IMR-90 (cell line): Measurements from ENCODE around the gene NOX4. TPM values are rescaled to one million over a fixed set of nuclear protein-coding genes. Genes with fewer than 3 reads are reported as not detected.
"Not testable (repeated sequence)": the region's sequence is repeated elsewhere in the genome, so short reads cannot be mapped to it uniquely, and the experiment has no call there.

Source experiments
- ATAC-seq: fragments of 200-7000 bp; cut with Tn5 transposase; 2 replicates; pipeline ENCODE4 v1.9.1; 2020; ENCODE audit warnings: low read depth, mild to moderate bottlenecking, moderate library complexity
- BruUV-seq: library from RNA; stranded (reverse); fragments of 400-500 nt; replicated peaks from 2 replicates; lab custom pipeline; 2021; lab: Mats Ljungman, UMichigan
- CTCF ChIA-PET: fragments of 300-600 bp; formaldehyde crosslinking; extraction: SDS; loops from one replicate; lab custom pipeline; 2021; ENCODE audit warnings: antibody characterized with exemption; lab: Yijun Ruan, JAX
- POLR2A ChIA-PET: fragments of 300-600 bp; sonication (Branson Sonifier 250); formaldehyde crosslinking; loops from one replicate; lab custom pipeline; 2022; ENCODE audit warnings: antibody characterized with exemption; ENCODE audit not compliant: unreplicated experiment; lab: Charles Lee
- DNase-seq: peaks from one replicate; pipeline ENCODE4 v3.0.0; 2013
- H2AFZ ChIP-seq: replicated peaks from 2 replicates; pipeline ENCODE3; 2013; ENCODE audit warnings: low read length, mild to moderate bottlenecking; ENCODE audit not compliant: poor library complexity
- H2AK5ac ChIP-seq: 2 replicates; pipeline ENCODE4 v1.6.1; 2013; ENCODE audit warnings: low read depth, low read length, inconsistent platforms
- H2AK9ac ChIP-seq: replicated peaks from 2 replicates; pipeline ENCODE3; 2013; ENCODE audit warnings: mild to moderate bottlenecking, low read depth, low read length, moderate library complexity; ENCODE audit not compliant: poor library complexity
- H2BK120ac ChIP-seq: 2 replicates; pipeline ENCODE4 v1.6.1; 2013; ENCODE audit warnings: low read depth, low read length, inconsistent platforms
- H2BK15ac ChIP-seq: 3 replicates; pipeline ENCODE4 v1.6.1; 2013; ENCODE audit warnings: low read depth, low read length, inconsistent platforms
- H2BK20ac ChIP-seq: 2 replicates; pipeline ENCODE4 v1.6.1; 2013; ENCODE audit warnings: low read depth, mild to moderate bottlenecking, inconsistent platforms, low read length, moderate library complexity
- H2BK5ac ChIP-seq: 2 replicates; pipeline ENCODE4 v1.6.1; 2013; ENCODE audit warnings: mild to moderate bottlenecking, low read depth, low read length, inconsistent platforms; ENCODE audit not compliant: poor library complexity, severe bottlenecking
- H3K14ac ChIP-seq: replicated peaks from 2 replicates; pipeline ENCODE4 v1.6.1; 2013; ENCODE audit warnings: low read depth, low read length, inconsistent platforms
- H3K18ac ChIP-seq: 2 replicates; pipeline ENCODE4 v1.6.1; 2013; ENCODE audit warnings: low read depth, low read length, control low read depth
- H3K23ac ChIP-seq: 2 replicates; pipeline ENCODE4 v1.6.1; 2013; ENCODE audit warnings: low read depth, low read length, inconsistent platforms
- H3K27ac ChIP-seq: 2 replicates; pipeline ENCODE4 v1.5.1; 2013; ENCODE audit warnings: mild to moderate bottlenecking, control low read depth, low read length; ENCODE audit not compliant: insufficient read depth
- H3K27me3 ChIP-seq: 2 replicates; pipeline ENCODE4 v1.6.1; 2013; ENCODE audit warnings: low read length; ENCODE audit not compliant: control insufficient read depth, insufficient read depth
- H3K36me3 ChIP-seq: 2 replicates; pipeline ENCODE4 v1.6.1; 2013; ENCODE audit warnings: low read length, mixed read lengths; ENCODE audit not compliant: control insufficient read depth, insufficient read depth
- H3K4ac ChIP-seq: 2 replicates; pipeline ENCODE4 v1.6.1; 2013; ENCODE audit warnings: low read depth, low read length, inconsistent platforms
- H3K4me1 ChIP-seq: 2 replicates; pipeline ENCODE4 v1.6.1; 2013; ENCODE audit warnings: low read length, mixed read lengths; ENCODE audit not compliant: control insufficient read depth, insufficient read depth
- H3K4me2 ChIP-seq: 2 replicates; pipeline ENCODE4 v1.6.1; 2013; ENCODE audit warnings: low read depth, mild to moderate bottlenecking, control low read depth, low read length, moderate library complexity
- H3K4me3 ChIP-seq: 2 replicates; pipeline ENCODE4 v1.5.1; 2013; ENCODE audit warnings: low read depth, mild to moderate bottlenecking, control low read depth, low read length, moderate library complexity; ENCODE audit not compliant: insufficient read depth
- H3K56ac ChIP-seq: 2 replicates; pipeline ENCODE4 v1.6.1; 2013; ENCODE audit warnings: low read length, inconsistent platforms; ENCODE audit not compliant: insufficient read depth; ENCODE audit errors: extremely low read depth
- H3K79me1 ChIP-seq, 2 experiments: 2 replicates each; pipeline ENCODE4 v1.6.1; 2013; ENCODE audit warnings: low read length in 2 of 2, inconsistent platforms in 1 of 2, low read depth in 1 of 2
- H3K9ac ChIP-seq: 2 replicates; pipeline ENCODE4 v1.6.1; 2013; ENCODE audit warnings: low read depth, low read length, control low read depth
- H3K9me1 ChIP-seq: 2 replicates; pipeline ENCODE4 v1.6.1; 2013; ENCODE audit warnings: low read length, inconsistent platforms; ENCODE audit not compliant: insufficient read depth
- H3K9me3 ChIP-seq: 2 replicates; pipeline ENCODE4 v1.6.1; 2013; ENCODE audit warnings: low read length; ENCODE audit not compliant: control insufficient read depth, insufficient read depth
- H4K20me1 ChIP-seq: 2 replicates; pipeline ENCODE4 v1.6.1; 2013; ENCODE audit warnings: low read length, inconsistent platforms; ENCODE audit not compliant: insufficient read depth
- H4K5ac ChIP-seq: 2 replicates; pipeline ENCODE4 v1.6.1; 2013; ENCODE audit warnings: mild to moderate bottlenecking, low read depth, low read length, control low read depth
- H4K8ac ChIP-seq, 2 experiments: 2 replicates each; pipeline ENCODE4 v1.6.1; 2013; ENCODE audit warnings: low read depth in 2 of 2, low read length in 2 of 2, control low read depth in 1 of 2, inconsistent platforms in 1 of 2
- H4K91ac ChIP-seq: 2 replicates; pipeline ENCODE4 v1.6.1; 2013; ENCODE audit warnings: low read depth, low read length, inconsistent platforms; ENCODE audit not compliant: insufficient read depth
- CTCF ChIP-seq: conservative IDR thresholded peaks from 2 replicates; pipeline ENCODE4 v1.5.1; 2012; ENCODE audit warnings: mild to moderate bottlenecking, low read depth, low read length, improper control_type of control experiment
- RAD21 ChIP-seq: IDR thresholded peaks from 2 replicates; pipeline ENCODE4 v1.6.1; 2012; ENCODE audit warnings: low read length, improper control_type of control experiment
- SMC3 ChIP-seq: fragments of 150-350 bp; IDR thresholded peaks from 2 replicates; pipeline ENCODE4 v1.6.1; 2016; ENCODE audit warnings: low read depth, mild to moderate bottlenecking, antibody characterized with exemption, low read length, moderate library complexity
- WGBS, 2 experiments: methylation state at CpG; one replicate each; pipeline versions ENCODE4 v1.1.5 to v1.1.7; 2013; ENCODE audit warnings: missing lambda C conversion rate in 2 of 2; ENCODE audit not compliant: insufficient read length in 1 of 2; ENCODE audit errors: extremely low coverage in 2 of 2; 5-methylcytosine and 5-hydroxymethylcytosine counted together
- dilution Hi-C: fragments of 300-500 bp; cut with HindIII; formaldehyde crosslinking; loops from one replicate; pipeline ENCODE4 v1.14.3; 2018; ENCODE audit warnings: low sequenced_read_pairs; ENCODE audit not compliant: unreplicated experiment
- in situ Hi-C: fragments of 300-500 bp; cut with MboI; formaldehyde crosslinking; loops from 3 replicates; pipeline ENCODE4 v1.14.3; 2019; ENCODE audit warnings: low sequenced_read_pairs, inconsistent platforms, mixed read lengths
- intact Hi-C: fragments of 100-400 bp; cut with micrococcal nuclease; formaldehyde crosslinking; loops from 2 replicates; pipeline ENCODE4 v1.10.0; 2022
- polyA plus RNA-seq, 3 experiments: library from polyadenylated mRNA; depleted of rRNA; stranded (reverse); fragments of >200 nt; gene quantifications; 2 replicates each; pipeline ENCODE4 v1.2.3, GENCODE V29; 2012; ENCODE audit warnings: low replicate concordance in 1 of 3
- total RNA-seq: library from RNA; depleted of rRNA; stranded (reverse); fragments of >200 nt; gene quantifications from 2 replicates; pipeline ENCODE4 v1.2.3, GENCODE V29; 2012

NOX4 gene
- total and polyA plus RNA-seq, 2 of the 4 experiments (the other 2 are of a cell fraction): 4.7 to 11.7 TPM

- dilution Hi-C loops, ATAC-seq, H4K91ac ChIP-seq, H3K9ac ChIP-seq, H3K27me3 ChIP-seq, H3K4me2 ChIP-seq, H3K4ac ChIP-seq, H3K27ac ChIP-seq, H3K9me1 ChIP-seq, H2AK9ac ChIP-seq, H3K56ac ChIP-seq, H3K79me1 ChIP-seq, H3K9me3 ChIP-seq, H2AK5ac ChIP-seq, CTCF ChIA-PET, H3K4me1 ChIP-seq, H2AFZ ChIP-seq, H3K4me3 ChIP-seq, H2BK120ac ChIP-seq, H4K20me1 ChIP-seq, H2BK15ac ChIP-seq, POLR2A ChIA-PET, H3K36me3 ChIP-seq, H4K8ac ChIP-seq, H4K5ac ChIP-seq, H2BK20ac ChIP-seq, BruUV-seq, H3K14ac ChIP-seq, H3K23ac ChIP-seq: not testable (repeated sequence)
- Histone ChIP-seq H3K18ac (peak overlapping the region; percentile 81; the same call in 1 of the 2 replicates), H2BK5ac (peak overlapping the region; percentile 64)
- intact Hi-C loops (loop anchor here (2.0 to 10.0 kb wide), 3 partner anchors 71 to 279 kb away; no protein-coding TSS in a partner anchor), in situ Hi-C loops (loop anchor here (10.0 kb wide), 1 partner anchor 281 kb away; no protein-coding TSS in a partner anchor)
- no CpG with 5 or more reads among the region's 1 CpG for WGBS, 2 experiments
- peak; percentile 60 for TF ChIP-seq RAD21
- TF ChIP-seq SMC3: peak; percentile 72
- TF ChIP-seq CTCF: peak; percentile 51
- DNase-seq: peak; percentile 39
Observed at GRCh38 chr11:89333704-89334103, 157.5 kb downstream of the NOX4 start.

GRCh38 chr11:89331940-89332339 lies 159.2 kb downstream of the NOX4 start:
- H3K9ac ChIP-seq, H4K20me1 ChIP-seq, H4K91ac ChIP-seq, H4K5ac ChIP-seq, H3K79me1 ChIP-seq, H2BK15ac ChIP-seq, H3K14ac ChIP-seq, H2AK5ac ChIP-seq, POLR2A ChIA-PET, H2BK120ac ChIP-seq, dilution Hi-C loops, ATAC-seq, H3K36me3 ChIP-seq, H3K18ac ChIP-seq, CTCF ChIA-PET, H3K4ac ChIP-seq, H3K9me3 ChIP-seq, H3K4me3 ChIP-seq, H3K27me3 ChIP-seq, H2BK5ac ChIP-seq, H3K4me1 ChIP-seq, BruUV-seq, H3K4me2 ChIP-seq, H3K56ac ChIP-seq, H2AK9ac ChIP-seq, H3K23ac ChIP-seq, H2AFZ ChIP-seq, H2BK20ac ChIP-seq, H3K9me1 ChIP-seq, H3K27ac ChIP-seq, H4K8ac ChIP-seq: not testable (repeated sequence)
- no CpG with 5 or more reads among the region's 4 CpGs for WGBS, 2 experiments
- peak; percentile 24 for DNase-seq
- intact Hi-C loops: loop anchor here (2.0 to 10.0 kb wide), 3 partner anchors 73 to 281 kb away; no protein-coding TSS in a partner anchor
- in situ Hi-C loops: loop anchor here (10.0 kb wide), 1 partner anchor 283 kb away; no protein-coding TSS in a partner anchor
